GM12878 (cell line): ENCODE results near the gene TRIM68. TPM values are rescaled to one million over a fixed set of nuclear protein-coding genes. Genes with fewer than 3 reads are reported as not detected.

Source experiments
- BHLHE40 ChIP-seq, 2 experiments: fragments of 450-650 bp in 1 of 2; IDR thresholded peaks; 2 replicates each; pipeline ENCODE4 v1.6.1; 2011 to 2017; ENCODE audit warnings: low read depth in 2 of 2, borderline replicate concordance in 1 of 2, improper control_type of control experiment in 1 of 2, low read length in 1 of 2, mild to moderate bottlenecking in 1 of 2
- IKZF2 ChIP-seq, 2 experiments: fragments of 450-650 bp; IDR thresholded peaks; 2 replicates each; pipeline ENCODE4 v1.6.1; 2017; ENCODE audit warnings: mild to moderate bottlenecking in 2 of 2, moderate library complexity in 2 of 2
- MXI1 ChIP-seq: fragments of 150-350 bp; IDR thresholded peaks from 2 replicates; pipeline ENCODE4 v1.6.1; 2011; ENCODE audit warnings: low read depth, mild to moderate bottlenecking, inconsistent platforms, low read length, improper control_type of control experiment
- NFIC ChIP-seq: IDR thresholded peaks from 2 replicates; pipeline ENCODE4 v1.6.1; 2012; ENCODE audit warnings: low read depth, mild to moderate bottlenecking, inconsistent platforms, low read length, moderate library complexity
- NR2F1 ChIP-seq: fragments of 450-650 bp; conservative IDR thresholded peaks from 2 replicates; pipeline ENCODE4 v1.6.1; 2017; ENCODE audit warnings: mild to moderate bottlenecking
- PBX3 ChIP-seq: IDR thresholded peaks from 2 replicates; pipeline ENCODE4 v1.6.1; 2011; ENCODE audit warnings: mild to moderate bottlenecking, low read depth, low read length, moderate library complexity; ENCODE audit not compliant: insufficient replicate concordance
- POLR2A ChIP-seq: IDR thresholded peaks from 2 replicates; pipeline ENCODE4 v1.6.1; 2011; ENCODE audit warnings: low read depth, mild to moderate bottlenecking, low read length
- SIN3A ChIP-seq: IDR thresholded peaks from 2 replicates; pipeline ENCODE4 v1.6.1; 2012; ENCODE audit warnings: low read depth, low read length, improper control_type of control experiment
- TCF3 ChIP-seq: IDR thresholded peaks from 2 replicates; pipeline ENCODE4 v1.6.1; 2012; ENCODE audit warnings: low read depth, mild to moderate bottlenecking, low read length, borderline replicate concordance; ENCODE audit not compliant: insufficient read depth
- ZBED1 ChIP-seq: IDR thresholded peaks from 2 replicates; pipeline ENCODE4 v1.6.1; 2016; ENCODE audit warnings: borderline replicate concordance
- ZBTB4 ChIP-seq: fragments of 450-650 bp; formaldehyde crosslinking; IDR thresholded peaks from 2 replicates; pipeline ENCODE4 v1.4.0; 2022; ENCODE audit warnings: mild to moderate bottlenecking, moderate library complexity
- ZNF217 ChIP-seq: fragments of 450-650 bp; IDR thresholded peaks from 2 replicates; pipeline ENCODE4 v1.6.1; 2017; ENCODE audit warnings: antibody characterized with exemption, mild to moderate bottlenecking
- ZNF274 ChIP-seq: IDR thresholded peaks from one replicate; pipeline ENCODE4 v1.8.0; 2011; ENCODE audit not compliant: insufficient read length, insufficient read depth
- ZNF687 ChIP-seq: fragments of 450-650 bp; IDR thresholded peaks from 2 replicates; pipeline ENCODE4 v1.6.1; 2017; ENCODE audit warnings: mild to moderate bottlenecking, moderate library complexity
- polyA plus RNA-seq, 11 experiments: library from polyadenylated mRNA; depleted of rRNA in 4 of 11; unstranded in 6 of 11; stranded (reverse) in 5 of 11; fragments of >200 nt; fragmentation: Nextera tagmentation in 4 of 11; fragmentation: Illumina TruSeq in 1 of 11; extraction: Ambion mirVana in 4 of 11; extraction: Trizol in 1 of 11; gene quantifications; 1 replicate in 1 of 11; 2 replicates in 10 of 11; pipeline versions ENCODE4 v1.2.1 to v1.2.3, GENCODE V29; 2011 to 2016; ENCODE audit warnings: inconsistent platforms in 2 of 11, missing spikeins in 2 of 11, low read depth in 1 of 11
- total RNA-seq, 4 experiments: library from RNA; depleted of rRNA in 3 of 4; stranded (reverse); fragments of >200 nt in 3 of 4; fragmentation: Illumina TruSeq in 1 of 4; extraction: Trizol in 1 of 4; gene quantifications; 2 replicates each; pipeline versions ENCODE4 v1.2.1 to v1.2.3, GENCODE V29; 2013 to 2021

Gene TRIM68
- total and polyA plus RNA-seq, 10 of the 15 experiments (the other 5 are each of a cell fraction or from before 2014, with no cell fraction given) = 3.3 to 13.7 (median 8.3) TPM

GRCh38 chr11:4611986-4612385, 4.0 kb upstream of the TRIM68 start (continued):
- TF ChIP-seq ZNF687 (no peak), TCF3 (no peak), BHLHE40 (IDR thresholded peaks at IDR 0.05; ENCODE audit: borderline replicate concordance in 1 of 2, low read depth in 2 of 2, low read length in 1 of 2) (no peak), ZNF274 (no peak), POLR2A (no peak), NFIC (no peak), SIN3A (no peak), ZBED1 (no peak), MXI1 (no peak), ZNF217 (no peak), ZBTB4 (CRISPR knock-in tag) (no peak), NR2F1 (no peak), IKZF2 (IDR thresholded peaks at IDR 0.05) (no peak), PBX3 (no peak)
